Caco-2 (cell line): ENCODE measurements around the gene WDR43. TPM values are rescaled to one million over a fixed set of nuclear protein-coding genes. Genes with fewer than 3 reads are reported as not detected.

Experiments
- BruUV-seq: library from RNA; stranded (reverse); fragments of 400-500 nt; replicated peaks from 2 replicates; lab custom pipeline; 2021; lab: Mats Ljungman, UMichigan
- CTCF ChIA-PET: fragments of 300-600 bp; sonication (Branson Sonifier 250); formaldehyde crosslinking; loops from one replicate; lab custom pipeline; 2022; ENCODE audit warnings: antibody characterized with exemption; lab: Charles Lee
- POLR2A ChIA-PET: fragments of 300-600 bp; sonication (Branson Sonifier 250); formaldehyde crosslinking; loops from one replicate; lab custom pipeline; 2022; ENCODE audit warnings: antibody characterized with exemption; lab: Charles Lee
- DNase-seq, 2 experiments: peaks; one replicate each; pipeline versions ENCODE4 v3.0.0 to v3.0.0-alpha.2; 2020 to 2022
- H3K27me3 ChIP-seq: replicated peaks from 2 replicates; pipeline ENCODE4 v1.6.0; 2011; ENCODE audit warnings: low read length; ENCODE audit not compliant: control insufficient read depth, insufficient read depth
- H3K36me3 ChIP-seq: 2 replicates; pipeline ENCODE4 v1.5.1; 2011; ENCODE audit warnings: low read length; ENCODE audit not compliant: control insufficient read depth, insufficient read depth
- H3K4me1 ChIP-seq: fragments of 250-450 bp; sonication (Bioruptor Pico); 2 replicates; pipeline ENCODE4 v1.5.1; 2020; ENCODE audit warnings: mild to moderate bottlenecking
- H3K4me3 ChIP-seq: 2 replicates; pipeline ENCODE4 v1.5.1; 2011; ENCODE audit warnings: low read depth, mild to moderate bottlenecking, control low read depth, low read length
- H3K9me3 ChIP-seq: fragments of 250-450 bp; sonication (Bioruptor Pico); 2 replicates; pipeline ENCODE4 v1.5.1; 2020; ENCODE audit warnings: mild to moderate bottlenecking, moderate library complexity
- H3K27ac Mint-ChIP-seq: one replicate; pipeline ENCODE4 v1.8.0; 2022; ENCODE audit warnings: mixed read lengths; ENCODE audit not compliant: unreplicated experiment
- H3K27me3 Mint-ChIP-seq: one replicate; pipeline ENCODE4 v1.8.0; 2022; ENCODE audit warnings: mixed read lengths; ENCODE audit not compliant: insufficient read depth, unreplicated experiment
- H3K36me3 Mint-ChIP-seq: one replicate; pipeline ENCODE4 v1.8.0; 2022; ENCODE audit warnings: mild to moderate bottlenecking, mixed read lengths; ENCODE audit not compliant: insufficient read depth, unreplicated experiment
- H3K4me1 Mint-ChIP-seq: one replicate; pipeline ENCODE4 v1.8.0; 2022; ENCODE audit warnings: low read depth, mixed read lengths; ENCODE audit not compliant: unreplicated experiment
- H3K4me3 Mint-ChIP-seq: one replicate; pipeline ENCODE4 v1.8.0; 2022; ENCODE audit warnings: mild to moderate bottlenecking, moderate library complexity, mixed read lengths; ENCODE audit not compliant: unreplicated experiment
- H3K9me3 Mint-ChIP-seq: one replicate; pipeline ENCODE4 v1.8.0; 2022; ENCODE audit warnings: mixed read lengths; ENCODE audit not compliant: unreplicated experiment
- CTCF ChIP-seq, 2 experiments: fragments of 200-600 bp in 1 of 2; IDR thresholded peaks; 1 replicate in 1 of 2; 2 replicates in 1 of 2; pipeline versions ENCODE4 v1.5.1 to v1.8.0; 2011 to 2022; ENCODE audit warnings: antibody characterized with exemption in 1 of 2, control low read depth in 1 of 2, inconsistent platforms in 1 of 2, low read depth in 1 of 2, low read length in 1 of 2, mild to moderate bottlenecking in 1 of 2, moderate library complexity in 1 of 2; ENCODE audit not compliant: insufficient read depth in 1 of 2, severe bottlenecking in 1 of 2, unreplicated experiment in 1 of 2
- intact Hi-C: fragments of 100-400 bp; cut with micrococcal nuclease; formaldehyde crosslinking; loops from one replicate; pipeline ENCODE4 v1.10.0; 2022; ENCODE audit not compliant: unreplicated experiment
- total RNA-seq: library from RNA; stranded (reverse); gene quantifications from 2 replicates; pipeline ENCODE4 v1.2.3, GENCODE V29; 2022

The WDR43 gene
- total RNA-seq, 1 experiment from 2014 or later = 133 TPM

GRCh38 chr2:28927469-28927868 lies 33.0 kb downstream of the WDR43 start:
- CTCF ChIA-PET = no interaction called here
- Mint-ChIP-seq H3K4me3 (no peak overlapping the region), H3K27ac (no peak overlapping the region), H3K4me1 (peaks cover 10% of the 10 kb centered on the region), H3K36me3 (peaks cover 100% of the 10 kb centered on the region), H3K27me3 (no peaks in the 10 kb centered on the region), H3K9me3 (no peaks in the 10 kb centered on the region)
- no peak for DNase-seq
- TF ChIP-seq CTCF (IDR thresholded peaks at IDR 0.05; ENCODE audit: insufficient read depth in 1 of 2, low read depth in 1 of 2, low read length in 1 of 2, severe bottlenecking in 1 of 2, unreplicated experiment in 1 of 2) = no peak
- BruUV-seq = no TSS peak
- H3K27me3 ChIP-seq = no peaks in the 10 kb centered on the region
- no peaks in the 10 kb centered on the region for H3K9me3 ChIP-seq
- no peaks in the 10 kb centered on the region for H3K4me1 ChIP-seq
- intact Hi-C loops = no loop called here
- H3K36me3 ChIP-seq = peaks cover 8% of the 10 kb centered on the region
- H3K4me3 ChIP-seq = no peak overlapping the region
- POLR2A ChIA-PET = no interaction called here

GRCh38 chr2:28927878-28928277 lies 33.4 kb downstream of the WDR43 start:
- Histone ChIP-seq H3K27me3 (no peaks in the 10 kb centered on the region), H3K9me3 (no peaks in the 10 kb centered on the region), H3K36me3 (peaks cover 8% of the 10 kb centered on the region), H3K4me1 (no peaks in the 10 kb centered on the region), H3K4me3 (no peak overlapping the region)
- no peak for TF ChIP-seq CTCF (IDR thresholded peaks at IDR 0.05; ENCODE audit: insufficient read depth in 1 of 2, low read depth in 1 of 2, low read length in 1 of 2, severe bottlenecking in 1 of 2, unreplicated experiment in 1 of 2)
- Mint-ChIP-seq H3K4me3 (no peak overlapping the region), H3K27ac (no peak overlapping the region), H3K27me3 (no peaks in the 10 kb centered on the region), H3K4me1 (peaks cover 10% of the 10 kb centered on the region), H3K36me3 (peaks cover 100% of the 10 kb centered on the region), H3K9me3 (no peaks in the 10 kb centered on the region)
- intact Hi-C loops = no loop called here
- CTCF ChIA-PET = no interaction called here
- no peak for DNase-seq
- POLR2A ChIA-PET = no interaction called here
- BruUV-seq = no TSS peak

GRCh38 chr2:28929581-28929980 lies 35.1 kb downstream of the WDR43 start:
- H3K9me3 ChIP-seq = no peaks in the 10 kb centered on the region
- TF ChIP-seq CTCF (IDR thresholded peaks at IDR 0.05; ENCODE audit: insufficient read depth in 1 of 2, low read depth in 1 of 2, low read length in 1 of 2, severe bottlenecking in 1 of 2, unreplicated experiment in 1 of 2) = no peak
- DNase-seq = no peak
- ChIA-PET CTCF (no interaction called here), POLR2A (no interaction called here)
- BruUV-seq = no TSS peak
- H3K4me1 ChIP-seq = no peaks in the 10 kb centered on the region
- Mint-ChIP-seq H3K36me3 (peaks cover 98% of the 10 kb centered on the region), H3K27me3 (no peaks in the 10 kb centered on the region), H3K4me1 (peaks cover 10% of the 10 kb centered on the region), H3K4me3 (no peak overlapping the region), H3K9me3 (no peaks in the 10 kb centered on the region), H3K27ac (no peak overlapping the region)
- H3K36me3 ChIP-seq = peaks cover 6% of the 10 kb centered on the region
- no peaks in the 10 kb centered on the region for H3K27me3 ChIP-seq
- intact Hi-C loops = no loop called here
- H3K4me3 ChIP-seq = no peak overlapping the region
